ENCODE data around the gene COMP.
"Not testable (repeated sequence)": the region's sequence is repeated elsewhere in the genome, so short reads cannot be mapped to it uniquely, and the experiment has no call there.

The COMP gene

GRCh38 chr19:18745012-18745735 is 45.9 kb downstream of the COMP start:
- DNase-seq = no peak

GRCh38 chr19:18743784-18744418 is 47.2 kb downstream of the COMP start:
- no peak for DNase-seq

- DNase-seq = no peak
Observed at GRCh38 chr19:18742838-18743783, 48.0 kb downstream of the COMP start.

GRCh38 chr19:18742324-18742723 is 48.8 kb downstream of the COMP start:
- no peak for DNase-seq

GRCh38 chr19:18741124-18742121 is 49.7 kb downstream of the COMP start:
- no peak for DNase-seq

- no peak for DNase-seq
Observed at GRCh38 chr19:18738961-18739690, 52.0 kb downstream of the COMP start.

- no peak for DNase-seq
Observed at GRCh38 chr19:18737954-18738351, 53.2 kb downstream of the COMP start.

- DNase-seq = no peak
Observed at GRCh38 chr19:18737337-18737953, 53.7 kb downstream of the COMP start.

- no peak for DNase-seq
Observed at GRCh38 chr19:18736415-18737336, 54.4 kb downstream of the COMP start.

- DNase-seq = no peak
Observed at GRCh38 chr19:18735752-18736151, 55.4 kb downstream of the COMP start.

- DNase-seq = no peak
Observed at GRCh38 chr19:18735324-18735723, 55.8 kb downstream of the COMP start.

GRCh38 chr19:18733762-18734332 is 57.3 kb downstream of the COMP start:
- not testable (repeated sequence) for DNase-seq

- DNase-seq = no peak
Observed at GRCh38 chr19:18733196-18733647, 57.9 kb downstream of the COMP start.

All from T1000 (cell line).